HG03457 (cell line): ENCODE results near the gene CNOT6.
"Not testable (repeated sequence)": the region's sequence is repeated elsewhere in the genome, so short reads cannot be mapped to it uniquely, and the experiment has no call there.

Source experiments
- ATAC-seq: cut with Tn5 transposase; IDR thresholded peaks from one replicate; pipeline ENCODE4 v1.9.1; 2021; ENCODE audit warnings: moderate number of reproducible peaks; ENCODE audit not compliant: unreplicated experiment

CNOT6 gene

GRCh38 chr5:180470966-180471582 is 23.1 kb upstream of the CNOT6 start:
- no peak for ATAC-seq

DNA sequence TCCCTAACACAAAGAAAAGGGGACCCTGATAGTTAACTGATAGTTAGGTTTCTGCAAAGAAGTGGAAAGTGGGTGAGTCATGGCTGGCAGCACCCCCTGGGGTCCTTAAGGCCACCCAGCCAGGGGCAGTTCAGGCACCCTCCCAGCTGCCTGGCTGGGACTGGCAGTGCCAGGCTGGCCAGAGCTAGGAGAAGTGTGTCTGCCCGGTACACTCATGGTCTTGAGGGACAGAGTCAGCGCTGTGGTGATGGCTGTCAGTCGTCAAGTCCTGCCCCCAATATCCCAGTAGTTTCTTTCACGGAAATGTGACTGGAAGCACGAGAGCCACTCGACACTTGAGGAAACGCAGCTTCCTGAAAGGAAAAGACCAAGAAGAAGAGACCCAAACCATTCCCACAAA is 22.3 kb upstream of the CNOT6 start:
- no peak for ATAC-seq

DNA sequence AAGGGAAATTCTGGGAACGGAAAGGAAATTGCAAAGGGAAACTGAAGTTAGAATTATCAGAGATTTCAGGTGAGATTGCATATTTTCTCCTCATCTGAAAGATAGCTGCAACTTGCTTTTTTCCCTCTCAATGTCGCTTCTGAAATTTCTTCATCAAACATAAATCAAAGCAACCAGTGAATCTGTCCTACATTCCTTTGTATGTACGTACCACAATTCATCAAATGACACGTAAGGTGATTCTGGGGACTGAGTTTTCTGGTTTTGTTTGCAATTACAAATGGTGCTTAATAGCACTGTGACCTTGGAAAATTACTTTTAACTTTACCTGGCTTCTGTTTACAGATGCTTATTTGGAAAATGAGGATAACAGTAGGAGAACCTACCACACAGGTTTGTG is 21.9 kb upstream of the CNOT6 start:
- no peak for ATAC-seq

GRCh38 chr5:180473386-180473785 is 20.8 kb upstream of the CNOT6 start:
- ATAC-seq, result not testable (repeated sequence)

- no peak for ATAC-seq
Measured at GRCh38 chr5:180474569-180474968, 19.6 kb upstream of the CNOT6 start.

- not testable (repeated sequence) for ATAC-seq
Measured at GRCh38 chr5:180475969-180476524, 18.1 kb upstream of the CNOT6 start.

- ATAC-seq, result no peak
Measured at GRCh38 chr5:180484813-180485212, 9.4 kb upstream of the CNOT6 start.

DNA sequence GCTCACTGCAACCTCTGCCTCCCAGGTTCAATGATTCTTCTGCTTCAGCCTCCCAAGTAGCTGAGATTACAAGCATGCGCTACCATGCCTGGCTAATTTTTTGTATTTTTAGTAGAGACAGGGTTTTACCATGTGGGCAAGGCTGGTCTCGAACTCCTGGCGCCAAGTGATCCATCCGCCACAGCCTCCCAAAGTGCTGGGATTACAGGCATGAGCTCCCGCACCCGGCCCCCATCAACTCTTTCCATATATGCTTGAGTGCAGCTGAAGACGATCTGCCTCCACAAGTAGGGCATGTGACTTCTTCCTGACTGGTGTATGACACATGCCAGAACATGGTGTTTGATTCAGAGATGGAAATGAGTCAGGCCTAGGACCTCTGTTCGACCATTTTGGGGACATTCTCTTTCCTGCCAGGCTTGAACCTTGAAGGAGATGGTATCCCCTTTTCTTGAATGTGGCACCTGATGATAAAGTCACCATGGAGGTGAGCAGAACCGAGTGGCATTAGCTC is 7.5 kb upstream of the CNOT6 start:
- no peak for ATAC-seq

DNA sequence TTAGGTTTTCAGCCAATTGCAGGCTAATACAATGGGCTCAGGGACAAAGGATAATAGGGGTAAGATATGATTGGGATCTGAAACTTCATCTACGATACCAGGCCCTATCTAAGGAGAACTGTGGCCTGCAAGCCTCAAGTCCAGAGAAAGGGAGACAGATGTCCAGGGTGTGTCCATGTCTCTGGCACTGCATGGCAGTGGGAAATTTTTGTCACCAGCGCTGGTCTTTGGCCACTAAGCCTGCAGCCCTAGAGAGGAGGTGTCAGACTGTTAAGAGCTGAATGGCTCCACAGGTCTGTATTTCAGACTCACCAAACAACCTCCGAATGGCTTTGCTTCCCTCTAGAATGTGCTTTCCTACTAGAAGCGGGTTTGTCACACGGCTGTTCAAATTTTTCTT is 6.6 kb upstream of the CNOT6 start:
- no peak for ATAC-seq

GRCh38 chr5:180491496-180491895 is 2.7 kb upstream of the CNOT6 start:
- ATAC-seq, result no peak

GRCh38 chr5:180492226-180492903 is 1.8 kb upstream of the CNOT6 start:
- no peak for ATAC-seq

- ATAC-seq, result peak; percentile 28
Measured at GRCh38 chr5:180494510-180495181, 467 bp downstream of the CNOT6 start.

GRCh38 chr5:180495292-180495691 is 1.1 kb downstream of the CNOT6 start:
- ATAC-seq, result no peak

DNA sequence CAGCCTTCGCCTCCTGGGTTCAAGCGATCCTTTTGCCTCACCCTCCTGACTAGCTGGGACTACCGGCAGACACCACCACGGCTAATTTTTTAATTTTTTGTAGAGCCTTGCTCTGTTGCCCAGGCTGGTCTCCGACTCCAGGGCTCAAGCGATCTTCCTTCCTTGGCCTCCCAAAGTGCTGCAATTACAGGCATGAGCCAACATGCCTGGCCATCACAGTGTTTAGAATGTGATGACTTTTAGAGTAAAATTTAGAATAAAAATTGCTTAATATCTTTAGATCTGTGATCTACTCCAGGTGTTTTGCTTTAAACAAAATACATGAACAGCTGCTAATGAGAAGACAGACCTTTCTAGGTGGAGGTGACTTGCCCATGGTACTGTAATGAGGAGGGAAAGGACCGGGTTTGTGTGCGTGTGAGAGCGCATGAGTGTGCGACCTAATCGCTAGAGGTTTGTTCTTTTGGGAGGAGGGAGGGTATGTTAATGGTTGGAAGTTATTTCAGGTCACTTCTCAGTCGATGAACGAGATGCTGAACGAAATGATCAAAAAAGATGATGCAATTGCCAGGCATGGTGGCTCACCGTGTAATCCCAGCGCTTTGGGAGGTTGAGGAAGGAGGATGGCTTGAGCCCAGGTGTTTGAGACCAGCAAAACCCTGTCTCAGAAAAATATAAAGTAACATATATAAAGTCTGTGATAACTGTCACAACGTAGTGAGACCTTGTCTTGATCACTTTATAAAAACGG is 2.0 kb downstream of the CNOT6 start:
- no peak for ATAC-seq

DNA sequence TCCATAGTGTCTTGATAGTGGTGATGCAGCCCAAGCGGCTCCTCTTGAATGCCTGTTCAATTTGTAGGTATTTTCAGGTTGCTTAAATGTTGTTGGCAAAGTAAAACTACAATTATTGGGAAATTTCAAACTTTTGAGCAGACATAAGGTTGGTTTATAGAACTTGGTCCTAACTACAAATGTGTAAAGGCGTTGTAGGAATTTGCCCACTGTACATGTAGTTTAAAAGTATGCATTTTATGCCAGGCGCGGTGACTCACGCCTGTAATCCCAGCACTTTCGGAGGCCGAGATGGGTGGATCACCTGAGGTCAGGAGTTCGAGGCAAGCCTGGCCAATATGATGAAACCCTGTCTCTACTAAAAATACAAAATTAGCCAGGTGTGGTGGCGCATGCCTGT is 2.6 kb downstream of the CNOT6 start:
- not testable (repeated sequence) for ATAC-seq

DNA sequence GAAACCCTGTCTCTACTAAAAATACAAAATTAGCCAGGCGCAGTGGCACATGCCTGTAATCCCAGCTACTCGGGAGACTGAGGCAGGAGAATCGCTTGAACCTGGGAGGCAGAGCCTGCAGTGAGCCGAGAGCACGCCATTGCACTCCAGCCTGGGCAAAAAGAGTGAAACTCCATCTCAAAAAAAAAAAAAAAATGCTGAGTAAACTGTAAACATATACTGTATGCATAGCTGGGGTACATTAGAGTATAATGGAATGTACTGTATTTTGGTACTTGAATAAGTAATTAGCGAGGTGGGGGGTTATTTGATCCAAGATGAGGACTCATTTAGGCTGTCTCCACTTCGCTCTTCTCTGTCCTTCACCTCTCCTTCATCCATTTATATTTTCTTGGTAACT is 3.7 kb downstream of the CNOT6 start:
- ATAC-seq, result not testable (repeated sequence)

- ATAC-seq, result no peak
Measured at GRCh38 chr5:180498378-180498777, 4.2 kb downstream of the CNOT6 start.

GRCh38 chr5:180499684-180500083 is 5.5 kb downstream of the CNOT6 start:
- ATAC-seq, result no peak

GRCh38 chr5:180500300-180500699 is 6.1 kb downstream of the CNOT6 start:
- ATAC-seq, result not testable (repeated sequence)

- no peak for ATAC-seq
Measured at GRCh38 chr5:180507661-180508060, 13.5 kb downstream of the CNOT6 start.

- no peak for ATAC-seq
Measured at GRCh38 chr5:180515294-180515693, 21.1 kb downstream of the CNOT6 start.
